ENCODE measurements around the gene KIAA0319L. TPM values are rescaled to one million over a fixed set of nuclear protein-coding genes. Genes with fewer than 3 reads are reported as not detected.

Gene KIAA0319L
- polyA plus RNA-seq, 1 donor (not counting 4 experiments of a cell fraction or from before 2014, with no cell fraction given) = 23.8 TPM

DNA sequence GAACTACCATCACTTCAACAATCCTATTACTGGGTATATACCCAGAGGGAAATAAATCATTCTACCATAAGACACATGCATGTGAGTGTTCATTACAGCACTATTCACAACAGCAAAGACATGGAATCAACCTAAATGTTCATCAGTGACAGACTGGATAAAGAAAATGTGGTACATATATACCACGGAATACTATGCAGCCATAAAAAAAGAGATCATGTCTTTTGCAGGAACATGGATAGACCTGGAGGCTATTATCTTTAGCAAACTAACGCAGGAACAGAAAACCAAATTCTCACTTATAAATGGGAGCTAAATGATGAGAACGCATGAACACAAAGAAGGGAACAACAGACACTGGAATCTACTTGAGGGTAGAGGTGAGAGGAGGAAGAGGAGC is 39.0 kb downstream of the KIAA0319L start:
- dilution Hi-C loops (cut with MboI; ENCODE audit: extremely low pct_ligation_motif_present, low sequenced_read_pairs) = no loop called here
- FAIRE-seq = no peak

DNA sequence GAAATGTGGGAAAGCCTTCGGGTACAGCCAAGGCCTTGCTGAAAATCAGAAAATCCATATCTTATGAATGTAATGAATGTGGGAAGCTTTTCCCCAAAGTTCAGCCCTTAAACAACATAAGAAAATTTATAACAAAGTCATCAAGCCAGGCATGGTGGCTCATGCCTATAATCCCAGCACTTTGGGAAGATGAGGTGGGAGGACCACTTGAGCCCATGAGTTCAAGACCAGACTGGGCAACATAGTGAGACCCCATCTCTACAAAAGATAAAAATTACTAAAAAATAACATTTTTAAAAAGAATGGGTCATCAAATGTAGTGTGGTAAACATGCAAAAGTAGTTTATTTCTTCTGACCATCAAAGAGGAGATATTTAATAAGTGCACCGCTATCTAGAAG is 45.9 kb downstream of the KIAA0319L start:
- peaks cover 16% of the 10 kb centered on the region for H3K4me1 ChIP-seq (ENCODE audit: control insufficient read depth, extremely low read depth, insufficient read depth, low read length)
- TF ChIP-seq EZH2 (IDR thresholded peaks at IDR 0.05; ENCODE audit: low read length) (no peak), CTCF (optimal IDR thresholded peaks at IDR 0.05 in 1 of 3, IDR thresholded peaks at IDR 0.05 in 1 of 3, conservative IDR thresholded peaks at IDR 0.05 in 1 of 3; ENCODE audit: extremely low read depth in 1 of 3, insufficient read depth in 2 of 3, low read length in 3 of 3) (no peak)
- no peaks in the 10 kb centered on the region for H3K36me3 ChIP-seq (ENCODE audit: control insufficient read depth in 2 of 2, extremely low read depth in 1 of 2, insufficient read depth in 2 of 2, low read length in 2 of 2)
- H3K27ac ChIP-seq (ENCODE audit: control insufficient read depth, insufficient read depth, low read length) = no peak overlapping the region
- no peaks in the 10 kb centered on the region for H3K9me1 ChIP-seq (ENCODE audit: control insufficient read depth, extremely low read depth, insufficient read depth, low read length)
- no peak overlapping the region for H3K9ac ChIP-seq (ENCODE audit: control insufficient read depth, extremely low read depth, insufficient read depth, low read length)
- H3K4me2 ChIP-seq (ENCODE audit: control insufficient read depth, extremely low read depth, insufficient read depth, low read depth, low read length) = no peak overlapping the region
- H3K9me3 ChIP-seq (ENCODE audit: control insufficient read depth, low read depth, low read length) = no peaks in the 10 kb centered on the region
- H3K27me3 ChIP-seq (ENCODE audit: control insufficient read depth, extremely low read depth, insufficient read depth, low read length) = no peaks in the 10 kb centered on the region
- FAIRE-seq (no peak), DNase-seq (ENCODE audit: low read depth, low spot score) (no peak)
- H3K4me3 ChIP-seq (ENCODE audit: control insufficient read depth in 2 of 3, extremely low read depth in 1 of 3, insufficient read depth in 2 of 3, low read depth in 1 of 3, low read length in 3 of 3) = no peak overlapping the region
- no peaks in the 10 kb centered on the region for H4K20me1 ChIP-seq (ENCODE audit: control insufficient read depth, extremely low read depth, insufficient read depth, low read length)
- dilution Hi-C loops (cut with MboI; ENCODE audit: extremely low pct_ligation_motif_present, low sequenced_read_pairs) = no loop called here
- no peak overlapping the region for H2AFZ ChIP-seq (ENCODE audit: control insufficient read depth, low read length)
- peaks cover 2% of the 10 kb centered on the region for H3K79me2 ChIP-seq (ENCODE audit: control insufficient read depth, insufficient read depth, low read length)

More for the DNA sequence above, 39.0 kb downstream of the KIAA0319L start:
- no peak for DNase-seq (ENCODE audit: low read depth, low spot score)
- Histone ChIP-seq H3K36me3 (ENCODE audit: control insufficient read depth in 2 of 2, extremely low read depth in 1 of 2, insufficient read depth in 2 of 2, low read length in 2 of 2) (no peaks in the 10 kb centered on the region), H3K9me3 (ENCODE audit: control insufficient read depth, low read depth, low read length) (no peaks in the 10 kb centered on the region), H2AFZ (ENCODE audit: control insufficient read depth, low read length) (no peak overlapping the region), H3K27ac (ENCODE audit: control insufficient read depth, insufficient read depth, low read length) (no peak overlapping the region), H3K79me2 (ENCODE audit: control insufficient read depth, insufficient read depth, low read length) (peaks cover 2% of the 10 kb centered on the region), H3K9ac (ENCODE audit: control insufficient read depth, extremely low read depth, insufficient read depth, low read length) (no peak overlapping the region), H4K20me1 (ENCODE audit: control insufficient read depth, extremely low read depth, insufficient read depth, low read length) (no peaks in the 10 kb centered on the region), H3K4me3 (ENCODE audit: control insufficient read depth in 2 of 3, extremely low read depth in 1 of 3, insufficient read depth in 2 of 3, low read depth in 1 of 3, low read length in 3 of 3) (no peak overlapping the region), H3K27me3 (ENCODE audit: control insufficient read depth, extremely low read depth, insufficient read depth, low read length) (no peaks in the 10 kb centered on the region), H3K4me1 (ENCODE audit: control insufficient read depth, extremely low read depth, insufficient read depth, low read length) (no peaks in the 10 kb centered on the region), H3K4me2 (ENCODE audit: control insufficient read depth, extremely low read depth, insufficient read depth, low read depth, low read length) (no peak overlapping the region), H3K9me1 (ENCODE audit: control insufficient read depth, extremely low read depth, insufficient read depth, low read length) (no peaks in the 10 kb centered on the region)
- TF ChIP-seq CTCF (optimal IDR thresholded peaks at IDR 0.05 in 1 of 3, IDR thresholded peaks at IDR 0.05 in 1 of 3, conservative IDR thresholded peaks at IDR 0.05 in 1 of 3; ENCODE audit: extremely low read depth in 1 of 3, insufficient read depth in 2 of 3, low read length in 3 of 3) (no peak), EZH2 (IDR thresholded peaks at IDR 0.05; ENCODE audit: low read length) (no peak)

Measured in keratinocyte (primary cell).